Tibial nerve (tissue), 4 donors: ENCODE measurements around the gene CNTN6. TPM values are rescaled to one million over a fixed set of nuclear protein-coding genes. Genes with fewer than 3 reads are reported as not detected.
A peak's percentile ranks its signal among the peaks of the same experiment; 100 is the strongest.

Source experiments
- DNase-seq, 2 donors: peaks; one replicate each; pipeline ENCODE4 v3.0.0-alpha.2; 2019; ENCODE audit warnings: low spot score in 2 of 2
- H3K27ac ChIP-seq, 4 donors: fragments of 200-600 bp; sonication (generic) in 3 of 4; one replicate each; pipeline ENCODE4 v1.5.1; 2017 to 2019; ENCODE audit warnings: mild to moderate bottlenecking in 1 of 4
- H3K27me3 ChIP-seq, 2 donors: fragments of 200-600 bp; sonication (generic) in 1 of 2; one replicate each; pipeline versions ENCODE4 v1.5.1 to v1.6.0; 2017 to 2019
- H3K36me3 ChIP-seq, 3 donors: fragments of 200-600 bp; sonication (generic); one replicate each; pipeline ENCODE4 v1.5.1; 2018 to 2019
- H3K4me1 ChIP-seq, 4 donors: fragments of 200-600 bp; sonication (generic) in 3 of 4; one replicate each; pipeline ENCODE4 v1.5.1; 2017 to 2019
- H3K4me3 ChIP-seq, 4 donors: fragments of 200-600 bp; sonication (generic) in 3 of 4; one replicate each; pipeline ENCODE4 v1.5.1; 2017 to 2019; ENCODE audit warnings: mild to moderate bottlenecking in 1 of 4, moderate library complexity in 1 of 4
- H3K9me3 ChIP-seq, 4 donors: fragments of 200-600 bp; sonication (generic) in 3 of 4; one replicate each; pipeline ENCODE4 v1.5.1; 2017 to 2019
- CTCF ChIP-seq, 5 experiments: fragments of 200-600 bp in 3 of 5; fragments of 450-650 bp in 2 of 5; sonication (generic) in 3 of 5; IDR thresholded peaks; one replicate each; pipeline ENCODE4 v1.5.1; 2016 to 2019; ENCODE audit warnings: antibody characterized with exemption in 5 of 5, mild to moderate bottlenecking in 3 of 5, moderate library complexity in 2 of 5
- EP300 ChIP-seq, 2 donors: sonication (generic); formaldehyde crosslinking; IDR thresholded peaks; one replicate each; pipeline ENCODE4 v1.6.1; 2017; ENCODE audit warnings: antibody characterized with exemption in 2 of 2, mild to moderate bottlenecking in 1 of 2
- POLR2A ChIP-seq, 2 donors: fragments of 450-650 bp; IDR thresholded peaks; one replicate each; pipeline ENCODE4 v1.6.1; 2017; ENCODE audit warnings: antibody characterized with exemption in 2 of 2, mild to moderate bottlenecking in 2 of 2, moderate library complexity in 2 of 2
- WGBS, 2 donors: methylation state at CpG; one replicate each; pipeline ENCODE4 v1.1.5; 2018; 5-methylcytosine and 5-hydroxymethylcytosine counted together
- total RNA-seq, 4 donors: library from RNA; depleted of rRNA; stranded (reverse); fragments of >200 nt; gene quantifications; one replicate each; pipeline ENCODE4 v1.1.0, GENCODE V29; 2016

The CNTN6 gene
- total RNA-seq, 4 donors from 2014 or later = 0.20 TPM; not detected in 3

- 56 to 70% methylated on average over 4 of the region's 4 CpGs for WGBS, 2 donors
- no peak overlapping the region for H3K4me3 ChIP-seq
- DNase-seq = no peak
- no peaks in the 10 kb centered on the region for H3K27me3 ChIP-seq
- no peaks in the 10 kb centered on the region for H3K4me1 ChIP-seq
- H3K9me3 ChIP-seq = no peaks in the 10 kb centered on the region
- no peak overlapping the region for H3K27ac ChIP-seq
- no peaks in the 10 kb centered on the region for H3K36me3 ChIP-seq
- TF ChIP-seq POLR2A (IDR thresholded peaks at IDR 0.05) (no peak), CTCF (IDR thresholded peaks at IDR 0.05) (no peak), EP300 (IDR thresholded peaks at IDR 0.05) (no peak)
These were observed 23.8 kb upstream of the CNTN6 start for GRCh38 chr3:1068985-1069384.

- Histone ChIP-seq H3K9me3 (no peaks in the 10 kb centered on the region), H3K27ac (no peak overlapping the region), H3K27me3 (no peaks in the 10 kb centered on the region), H3K36me3 (no peaks in the 10 kb centered on the region), H3K4me3 (no peak overlapping the region), H3K4me1 (no peaks in the 10 kb centered on the region)
- no peak for DNase-seq
- TF ChIP-seq EP300 (IDR thresholded peaks at IDR 0.05) (no peak), POLR2A (IDR thresholded peaks at IDR 0.05) (no peak), CTCF (IDR thresholded peaks at IDR 0.05) (no peak)
- WGBS, 2 donors = 75 to 76% methylated on average over 5 of the region's 5 CpGs
These were observed 20.8 kb upstream of the CNTN6 start for GRCh38 chr3:1072041-1072440.

- Histone ChIP-seq H3K27ac (no peak overlapping the region), H3K27me3 (no peaks in the 10 kb centered on the region), H3K4me1 (no peaks in the 10 kb centered on the region), H3K36me3 (no peaks in the 10 kb centered on the region), H3K4me3 (no peak overlapping the region), H3K9me3 (no peaks in the 10 kb centered on the region)
- no peak for DNase-seq
- TF ChIP-seq EP300 (IDR thresholded peaks at IDR 0.05) (no peak), CTCF (IDR thresholded peaks at IDR 0.05) (no peak), POLR2A (IDR thresholded peaks at IDR 0.05) (no peak)
These were observed 13.2 kb upstream of the CNTN6 start for GRCh38 chr3:1079662-1080061.

- H3K27me3 ChIP-seq = no peaks in the 10 kb centered on the region
- H3K9me3 ChIP-seq = no peaks in the 10 kb centered on the region
- peak in 1 of 2 donors; percentile 53 for DNase-seq
- peaks cover 0 to 5% (median 0%) of the 10 kb centered on the region in 4 donors for H3K4me1 ChIP-seq
- no peak for TF ChIP-seq EP300 (IDR thresholded peaks at IDR 0.05)
- peak; percentile 56 to 60 (median 57) for TF ChIP-seq CTCF (IDR thresholded peaks at IDR 0.05)
- no peak for TF ChIP-seq POLR2A (IDR thresholded peaks at IDR 0.05)
- no peaks in the 10 kb centered on the region for H3K36me3 ChIP-seq
- 51 to 53% methylated on average over 2 of the region's 2 CpGs for WGBS, 2 donors
- no peak overlapping the region for H3K27ac ChIP-seq
- H3K4me3 ChIP-seq = no peak overlapping the region
These were observed 10.7 kb upstream of the CNTN6 start for GRCh38 chr3:1082108-1082507.

- H3K9me3 ChIP-seq = no peaks in the 10 kb centered on the region
- peaks cover 0 to 19% (median 0%) of the 10 kb centered on the region in 4 donors for H3K4me1 ChIP-seq
- 13 to 20% methylated on average over 3 of the region's 3 CpGs for WGBS, 2 donors
- TF ChIP-seq CTCF (IDR thresholded peaks at IDR 0.05) (no peak), EP300 (IDR thresholded peaks at IDR 0.05) (peak in 1 of 2 donors; percentile 15)
- no peaks in the 10 kb centered on the region for H3K36me3 ChIP-seq
- H3K27me3 ChIP-seq = no peaks in the 10 kb centered on the region
- H3K27ac ChIP-seq = no peak overlapping the region
- H3K4me3 ChIP-seq = no peak overlapping the region
- peak in 1 of 2 donors; percentile 52 for DNase-seq
These were observed 5.7 kb upstream of the CNTN6 start for GRCh38 chr3:1087066-1087560.
